ENCODE measurements around the gene PRR5L.
"Not testable (repeated sequence)": the region's sequence is repeated elsewhere in the genome, so short reads cannot be mapped to it uniquely, and the experiment has no call there.

Gene PRR5L

DNA sequence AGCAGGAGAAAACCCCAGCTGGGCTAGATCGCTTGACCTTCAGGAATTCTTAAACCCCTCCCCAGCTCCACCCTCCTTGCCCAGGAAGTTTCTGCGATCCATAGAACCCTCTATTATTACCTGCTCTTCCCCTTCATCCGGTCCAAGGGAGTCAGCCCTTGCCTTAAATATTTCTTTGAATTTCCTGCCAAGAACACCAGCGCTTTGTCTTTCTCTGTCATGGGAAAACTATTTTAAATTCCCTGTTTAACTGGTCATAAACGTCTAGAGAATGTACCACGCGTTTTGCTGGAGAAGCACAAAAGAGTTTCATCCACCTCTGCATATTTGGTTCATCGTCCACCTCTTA, 214.5 kb downstream of the PRR5L start:
- DNase-seq = no peak

DNA sequence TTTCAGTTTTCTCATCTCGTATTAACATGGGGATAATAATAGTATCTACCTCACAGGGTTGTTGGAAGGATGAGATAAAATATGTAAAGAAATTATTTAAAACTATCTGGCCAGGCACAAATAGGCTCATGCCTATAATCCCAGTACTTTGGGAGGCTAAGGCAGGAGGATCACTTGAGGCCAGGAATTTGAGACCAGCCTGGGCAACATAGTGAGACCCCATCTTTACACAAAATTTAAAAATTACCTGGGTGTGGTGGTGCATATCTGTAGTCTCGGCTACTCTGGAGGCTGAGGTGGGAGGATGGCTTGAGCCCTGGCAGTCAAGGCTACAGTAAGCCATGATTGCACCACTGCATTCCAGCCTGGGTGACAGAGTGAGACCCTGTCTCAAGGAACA, 215.0 kb downstream of the PRR5L start:
- DNase-seq = not testable (repeated sequence)

DNA sequence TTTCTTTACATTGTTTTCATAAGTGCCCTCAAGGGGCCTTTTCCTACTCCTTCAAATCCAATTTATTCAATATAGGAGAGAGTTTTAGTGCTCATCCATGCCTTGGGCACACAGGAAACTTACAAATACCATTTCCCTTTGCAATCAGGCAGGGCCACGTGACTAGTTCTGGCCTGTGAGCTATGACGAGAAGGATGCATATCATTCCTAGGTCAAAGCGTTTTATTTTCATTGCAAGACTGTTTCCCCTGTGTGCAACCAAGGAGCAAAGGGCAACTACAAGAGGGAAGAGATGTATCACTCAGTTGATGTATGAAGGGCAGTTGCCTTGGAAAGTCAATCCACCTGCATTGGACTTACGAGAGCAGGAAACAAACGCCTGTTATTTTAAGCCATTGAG, 215.9 kb downstream of the PRR5L start:
- no peak for DNase-seq

DNA sequence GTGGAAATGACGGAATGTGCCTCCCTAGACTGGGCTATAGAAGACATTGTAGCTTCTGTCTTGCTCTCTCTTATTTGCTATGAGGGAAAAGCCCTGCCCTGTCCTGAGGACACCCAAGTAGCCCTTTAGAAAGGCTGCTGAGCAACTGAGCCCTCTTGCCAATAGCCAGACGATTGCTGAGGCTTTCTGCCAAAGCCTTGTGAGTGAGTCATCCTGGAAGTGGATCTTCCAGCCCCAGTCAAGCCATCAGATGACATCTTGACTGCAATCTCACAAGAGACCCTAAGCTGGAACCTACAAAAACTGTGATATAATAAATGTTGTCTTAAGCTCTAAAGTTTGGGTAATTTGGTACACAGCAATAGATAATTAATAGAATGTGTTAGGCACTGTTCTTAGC, 217.9 kb downstream of the PRR5L start:
- no peak for DNase-seq

Data from T-helper 9 cell (primary cell).